ENCODE results near the gene PAFAH2. TPM values are rescaled to one million over a fixed set of nuclear protein-coding genes. Genes with fewer than 3 reads are reported as not detected.
A peak's percentile ranks its signal among the peaks of the same experiment; 100 is the strongest.

PAFAH2 gene
- 10 to 100 TPM; 24.6 to 25.4 TPM for total RNA-seq
- 10 to 100 TPM; 16.4 to 25.5 (median 17.3) TPM for polyA plus RNA-seq
- 23.5 to 77.0 (median 34.1) reads per million in 6 experiments for total RNA-seq

- Mint-ChIP-seq H3K4me1 (peaks cover 18 to 41% (median 36%) of the 10 kb centered on the region in 4 donors), H3K9me3 (no peaks in the 10 kb centered on the region), H3K27me3 (no peaks in the 10 kb centered on the region), H3K27ac (peak within 1 kb of the TSS; percentile 96 to 100 (median 99)), H3K4me3 (peak within 1 kb of the TSS; percentile 92 to 98 (median 97)), H3K36me3 (no peaks in the 10 kb centered on the region)
- peak; percentile 89 to 99 (median 96) for DNase-seq
- POLR2A ChIA-PET = interaction anchor here (0.9 to 7.4 kb wide), 15 partner anchors 10 to 750 kb away, joined by 3 to 97 read pairs (median 6); partner anchors contain the start of genes MTFR1L, PAQR7, RSRP1 and STMN1
- ATAC-seq = peak; percentile 95 to 97
Observed at GRCh38 chr1:25997828-25998761, at the start of gene PAFAH2. PAFAH2 (minus strand) TSS chr1:25998063; CDS start chr1:25990816, 7,247 bp downstream.

GRCh38 chr1:26047278-26047874 is 49.5 kb upstream of the PAFAH2 start:
- Mint-ChIP-seq H3K27me3 (peaks cover 31 to 75% (median 58%) of the 10 kb centered on the region in 5 donors), H3K4me3 (peak overlapping the region in 2 of 10 donors; percentile 8 to 47), H3K36me3 (no peaks in the 10 kb centered on the region), H3K9me3 (no peaks in the 10 kb centered on the region), H3K27ac (no peak overlapping the region), H3K4me1 (peaks cover 0 to 14% (median 6%) of the 10 kb centered on the region in 4 donors)
- ATAC-seq (no peak), DNase-seq (no peak)
- POLR2A ChIA-PET = no interaction called here

- peak overlapping the region in 3 of 10 donors; percentile 41 to 58 (median 47) for H3K4me3 Mint-ChIP-seq
- no peak overlapping the region for H3K27ac Mint-ChIP-seq
- peak; percentile 28 to 43 for ATAC-seq
- H3K36me3 Mint-ChIP-seq = no peaks in the 10 kb centered on the region
- H3K9me3 Mint-ChIP-seq = no peaks in the 10 kb centered on the region
- POLR2A ChIA-PET = no interaction called here
- DNase-seq = no peak
- peaks cover 0 to 14% (median 6%) of the 10 kb centered on the region in 4 donors for H3K4me1 Mint-ChIP-seq
- H3K27me3 Mint-ChIP-seq = peaks cover 28 to 75% (median 56%) of the 10 kb centered on the region in 5 donors
Observed at GRCh38 chr1:26046246-26047095, 48.6 kb upstream of the PAFAH2 start.

GRCh38 chr1:26045722-26046245 is 47.9 kb upstream of the PAFAH2 start, which contains the start of gene SLC30A2:
SLC30A2 (minus strand) TSS chr1:26046118; CDS start chr1:26045896, 222 bp downstream.
- H3K27me3 Mint-ChIP-seq = peaks cover 28 to 69% (median 54%) of the 10 kb centered on the region in 5 donors
- no peaks in the 10 kb centered on the region for H3K36me3 Mint-ChIP-seq
- POLR2A ChIA-PET = no interaction called here
- H3K4me1 Mint-ChIP-seq = peaks cover 0 to 10% (median 5%) of the 10 kb centered on the region in 4 donors
- DNase-seq (no peak), ATAC-seq (peak; percentile 25 to 28)
- no peaks in the 10 kb centered on the region for H3K9me3 Mint-ChIP-seq
- H3K4me3 Mint-ChIP-seq = peak within 1 kb of the TSS in 6 of 10 donors; percentile 36 to 58 (median 50)
- H3K27ac Mint-ChIP-seq = peak within 1 kb of the TSS in 1 of 10 donors; percentile 73

GRCh38 chr1:26044971-26045721 is 47.3 kb upstream of the PAFAH2 start:
- Mint-ChIP-seq H3K4me1 (peaks cover 0 to 10% (median 4%) of the 10 kb centered on the region in 4 donors), H3K27ac (peak overlapping the region in 1 of 10 donors; percentile 73), H3K9me3 (no peaks in the 10 kb centered on the region), H3K36me3 (no peaks in the 10 kb centered on the region), H3K4me3 (peak overlapping the region in 5 of 10 donors; percentile 25 to 58 (median 47)), H3K27me3 (peaks cover 26 to 63% (median 49%) of the 10 kb centered on the region in 5 donors)
- POLR2A ChIA-PET = no interaction called here
- DNase-seq (no peak), ATAC-seq (no peak)

GRCh38 chr1:26044414-26044813 is 46.6 kb upstream of the PAFAH2 start:
- H3K27me3 Mint-ChIP-seq = peaks cover 24 to 56% (median 45%) of the 10 kb centered on the region in 5 donors
- DNase-seq = no peak

GRCh38 chr1:26043765-26044164 is 45.9 kb upstream of the PAFAH2 start:
- DNase-seq (no peak), ATAC-seq (no peak)
- Mint-ChIP-seq H3K27me3 (peaks cover 22 to 51% (median 39%) of the 10 kb centered on the region in 5 donors), H3K4me3 (no peak overlapping the region), H3K36me3 (no peaks in the 10 kb centered on the region), H3K4me1 (peaks cover 0 to 10% (median 4%) of the 10 kb centered on the region in 4 donors), H3K27ac (no peak overlapping the region), H3K9me3 (no peaks in the 10 kb centered on the region)
- POLR2A ChIA-PET = interaction anchor here (0.5 to 1.2 kb wide), 2 partner anchors 9 to 182 kb away, joined by 3 to 4 read pairs; no protein-coding TSS in a partner anchor

More at GRCh38 chr1:26044414-26044813, 46.6 kb upstream of the PAFAH2 start:
- peaks cover 0 to 10% (median 4%) of the 10 kb centered on the region in 4 donors for H3K4me1 Mint-ChIP-seq
- H3K27ac Mint-ChIP-seq = peak overlapping the region in 1 of 10 donors; percentile 73
- no peaks in the 10 kb centered on the region for H3K9me3 Mint-ChIP-seq
- POLR2A ChIA-PET = interaction anchor here (1.2 kb wide), 1 partner anchor 10 kb away, joined by 4 read pairs; no protein-coding TSS in a partner anchor
- no peak for ATAC-seq
- H3K4me3 Mint-ChIP-seq = no peak overlapping the region
- H3K36me3 Mint-ChIP-seq = no peaks in the 10 kb centered on the region

GRCh38 chr1:26041978-26042377 is 44.1 kb upstream of the PAFAH2 start:
- Mint-ChIP-seq H3K4me3 (no peak overlapping the region), H3K27me3 (peaks cover 15 to 34% (median 24%) of the 10 kb centered on the region in 5 donors), H3K9me3 (no peaks in the 10 kb centered on the region), H3K4me1 (peaks cover 0 to 6% (median 4%) of the 10 kb centered on the region in 4 donors), H3K27ac (no peak overlapping the region), H3K36me3 (no peaks in the 10 kb centered on the region)
- POLR2A ChIA-PET = no interaction called here
- ATAC-seq (no peak), DNase-seq (no peak)

GRCh38 chr1:26041401-26041800 is 43.5 kb upstream of the PAFAH2 start:
- Mint-ChIP-seq H3K4me1 (peaks cover 0 to 6% (median 4%) of the 10 kb centered on the region in 4 donors), H3K36me3 (no peaks in the 10 kb centered on the region), H3K27me3 (peaks cover 15 to 30% (median 22%) of the 10 kb centered on the region in 5 donors), H3K4me3 (no peak overlapping the region), H3K27ac (no peak overlapping the region), H3K9me3 (no peaks in the 10 kb centered on the region)
- no peak for ATAC-seq
- DNase-seq = no peak
- POLR2A ChIA-PET = no interaction called here

GRCh38 chr1:26038904-26039303 is 41.0 kb upstream of the PAFAH2 start:
- Mint-ChIP-seq H3K4me3 (peak overlapping the region in 1 of 10 donors; percentile 41), H3K27ac (no peak overlapping the region)

GRCh38 chr1:26038477-26038876 is 40.6 kb upstream of the PAFAH2 start:
- POLR2A ChIA-PET = no interaction called here
- no peak for DNase-seq
- peaks cover 8 to 20% (median 12%) of the 10 kb centered on the region in 4 donors for H3K4me1 Mint-ChIP-seq
- no peaks in the 10 kb centered on the region for H3K9me3 Mint-ChIP-seq
- H3K4me3 Mint-ChIP-seq = no peak overlapping the region
- H3K27ac Mint-ChIP-seq = no peak overlapping the region
- peaks cover 1 to 9% (median 3%) of the 10 kb centered on the region in 5 donors for H3K27me3 Mint-ChIP-seq
- ATAC-seq = no peak
- no peaks in the 10 kb centered on the region for H3K36me3 Mint-ChIP-seq

More at GRCh38 chr1:26038904-26039303, 41.0 kb upstream of the PAFAH2 start:
- no peak for DNase-seq
- H3K9me3 Mint-ChIP-seq = no peaks in the 10 kb centered on the region
- POLR2A ChIA-PET = no interaction called here
- H3K27me3 Mint-ChIP-seq = peaks cover 2 to 14% (median 6%) of the 10 kb centered on the region in 5 donors
- H3K4me1 Mint-ChIP-seq = peaks cover 8 to 20% (median 12%) of the 10 kb centered on the region in 4 donors
- ATAC-seq = no peak
- no peaks in the 10 kb centered on the region for H3K36me3 Mint-ChIP-seq
